ENCODE results near the gene GNAQ.
"Not testable (repeated sequence)": the region's sequence is repeated elsewhere in the genome, so short reads cannot be mapped to it uniquely, and the experiment has no call there.

GNAQ gene

DNA sequence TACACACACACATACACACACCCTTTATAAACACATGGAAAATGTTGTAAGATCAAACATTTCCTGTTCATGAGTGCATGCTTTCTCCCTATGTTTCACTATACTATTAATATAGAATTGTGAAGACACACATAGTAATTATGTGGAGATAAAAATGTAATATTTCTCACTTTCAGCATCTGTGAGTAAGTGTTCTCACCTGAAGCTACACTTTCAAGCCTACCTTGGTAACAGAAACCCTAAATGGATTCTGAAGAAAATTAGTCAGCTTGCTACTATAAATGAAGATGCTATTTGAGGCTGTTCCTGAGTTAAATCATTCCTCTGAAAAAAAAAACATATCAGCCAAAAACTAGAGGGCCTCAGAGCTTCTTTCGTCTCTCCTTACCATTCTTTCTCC lies 302.4 kb downstream of the GNAQ start:
- no peak overlapping the region for H3K4me3 ChIP-seq
- H3K36me3 ChIP-seq (replicated peaks), result peaks cover 4% of the 10 kb centered on the region; the same call in 1 of the 2 replicates
- no peak for DNase-seq (ENCODE audit: low spot score in 2 of 2)
- H3K9me3 ChIP-seq, result no peaks in the 10 kb centered on the region
- in situ Hi-C loops (cut with MboI; ENCODE audit: low sequenced_read_pairs), result no loop called here
- H3K4me1 ChIP-seq, result peaks cover 5% of the 10 kb centered on the region
- no peaks in the 10 kb centered on the region for H3K27me3 ChIP-seq (ENCODE audit: low read depth)

DNA sequence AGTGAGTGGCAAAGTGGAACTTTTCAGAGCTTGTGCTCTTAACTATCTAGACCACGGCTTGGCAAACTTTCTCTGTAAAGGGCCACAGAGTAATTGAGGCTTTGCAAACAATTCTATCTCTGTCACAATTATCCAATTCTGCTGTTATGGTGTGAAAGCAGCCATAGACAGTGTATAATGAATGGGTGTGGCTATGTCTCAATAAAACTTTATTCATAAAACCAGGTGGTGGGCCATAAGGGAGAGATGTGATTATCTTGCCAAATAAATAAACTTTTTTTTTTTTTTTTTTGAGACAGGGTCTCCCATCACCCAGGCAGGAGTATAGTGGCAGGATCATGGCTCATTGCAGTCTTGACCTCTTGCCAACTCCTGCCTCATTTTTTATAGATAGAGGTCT lies 304.8 kb downstream of the GNAQ start:
- H3K4me3 ChIP-seq, result no peak overlapping the region
- peaks cover 4% of the 10 kb centered on the region; the same call in 1 of the 2 replicates for H3K36me3 ChIP-seq (replicated peaks)
- in situ Hi-C loops (cut with MboI; ENCODE audit: low sequenced_read_pairs), result no loop called here
- H3K9me3 ChIP-seq, result no peaks in the 10 kb centered on the region
- H3K27me3 ChIP-seq (ENCODE audit: low read depth), result no peaks in the 10 kb centered on the region
- peaks cover 5% of the 10 kb centered on the region for H3K4me1 ChIP-seq
- no peak for DNase-seq (ENCODE audit: low spot score in 2 of 2)

DNA sequence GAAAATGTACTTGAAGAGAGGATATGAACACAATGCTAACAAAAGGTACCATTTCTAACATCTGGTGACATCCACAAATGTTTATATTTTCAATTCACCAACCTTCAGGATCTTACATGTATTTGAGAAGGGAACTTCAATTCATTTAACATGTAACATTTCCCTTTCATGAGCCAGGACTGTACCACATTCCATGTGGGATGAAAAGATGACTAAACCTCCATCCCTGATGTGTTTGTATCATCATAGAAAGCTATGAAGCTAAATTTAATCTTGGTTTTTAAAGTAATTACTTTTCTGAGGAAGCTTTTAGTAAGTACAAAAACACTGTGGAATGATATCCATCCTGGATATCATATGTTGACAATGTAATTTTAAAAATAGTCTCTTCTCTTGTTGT lies 305.3 kb downstream of the GNAQ start:
- peaks cover 4% of the 10 kb centered on the region; the same call in 1 of the 2 replicates for H3K36me3 ChIP-seq (replicated peaks)
- no peaks in the 10 kb centered on the region for H3K9me3 ChIP-seq
- no peaks in the 10 kb centered on the region for H3K27me3 ChIP-seq (ENCODE audit: low read depth)
- in situ Hi-C loops (cut with MboI; ENCODE audit: low sequenced_read_pairs), result no loop called here
- peaks cover 8% of the 10 kb centered on the region for H3K4me1 ChIP-seq
- DNase-seq (ENCODE audit: low spot score in 2 of 2), result no peak
- H3K4me3 ChIP-seq, result no peak overlapping the region

DNA sequence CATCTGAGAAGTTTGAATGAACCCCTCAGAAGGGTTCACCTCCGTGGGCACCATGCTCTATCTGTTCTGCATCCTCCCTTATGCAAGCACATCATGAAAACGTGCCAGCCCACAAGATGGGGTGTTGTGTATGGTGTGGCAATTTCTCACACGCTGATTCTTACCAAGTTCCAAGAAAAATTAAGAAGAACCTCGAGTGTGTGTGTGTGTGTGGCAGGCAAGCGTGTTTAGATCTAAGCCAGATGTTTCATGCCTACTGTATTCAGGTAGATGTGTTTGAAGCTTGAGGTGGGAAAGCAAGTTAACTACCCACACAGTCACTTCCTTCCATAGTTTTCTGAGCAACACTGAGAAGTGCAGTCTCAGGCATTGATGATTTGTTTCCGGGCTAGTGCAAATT lies 305.8 kb downstream of the GNAQ start:
- in situ Hi-C loops (cut with MboI; ENCODE audit: low sequenced_read_pairs), result no loop called here
- Histone ChIP-seq H3K27me3 (ENCODE audit: low read depth) (no peaks in the 10 kb centered on the region), H3K36me3 (replicated peaks) (peaks cover 4% of the 10 kb centered on the region; the same call in 1 of the 2 replicates), H3K4me1 (peaks cover 10% of the 10 kb centered on the region), H3K4me3 (no peak overlapping the region), H3K9me3 (no peaks in the 10 kb centered on the region)
- no peak for DNase-seq (ENCODE audit: low spot score in 2 of 2)

DNA sequence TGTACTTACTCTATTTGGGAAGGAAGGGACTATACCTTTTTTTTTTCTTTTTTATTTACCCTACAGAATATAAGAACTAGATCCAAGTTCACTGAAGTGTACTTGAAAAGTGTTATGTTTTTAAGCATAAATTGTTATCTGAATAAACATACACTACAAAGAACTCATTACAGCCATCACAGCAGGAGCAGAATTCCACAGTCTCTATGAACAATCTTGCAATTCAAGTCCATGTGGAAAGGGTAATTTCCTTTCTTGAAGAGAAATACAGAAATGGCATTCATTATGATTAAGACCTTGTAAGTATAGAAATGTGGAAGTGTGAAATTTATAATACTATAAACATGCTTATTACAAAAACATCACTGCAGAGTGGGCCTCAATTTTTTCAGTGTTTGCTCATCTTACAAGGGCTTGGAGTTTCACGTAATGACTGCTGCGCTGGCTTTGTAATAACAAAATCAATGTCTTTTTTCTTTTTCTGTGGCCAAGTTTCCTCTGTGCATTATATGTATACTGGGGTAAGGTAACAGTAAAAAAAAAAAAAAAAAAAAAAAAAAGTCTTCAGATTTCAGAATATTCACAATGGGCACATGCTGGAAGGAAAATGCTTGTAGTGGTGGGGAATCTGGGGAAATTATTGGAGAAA lies 306.4 kb downstream of the GNAQ start:
- peaks cover 4% of the 10 kb centered on the region; the same call in 1 of the 2 replicates for H3K36me3 ChIP-seq (replicated peaks)
- in situ Hi-C loops (cut with MboI; ENCODE audit: low sequenced_read_pairs), result no loop called here
- no peaks in the 10 kb centered on the region for H3K9me3 ChIP-seq
- H3K4me1 ChIP-seq, result peaks cover 16% of the 10 kb centered on the region
- no peak overlapping the region for H3K4me3 ChIP-seq
- no peak for DNase-seq (ENCODE audit: low spot score in 2 of 2)
- no peaks in the 10 kb centered on the region for H3K27me3 ChIP-seq (ENCODE audit: low read depth)

DNA sequence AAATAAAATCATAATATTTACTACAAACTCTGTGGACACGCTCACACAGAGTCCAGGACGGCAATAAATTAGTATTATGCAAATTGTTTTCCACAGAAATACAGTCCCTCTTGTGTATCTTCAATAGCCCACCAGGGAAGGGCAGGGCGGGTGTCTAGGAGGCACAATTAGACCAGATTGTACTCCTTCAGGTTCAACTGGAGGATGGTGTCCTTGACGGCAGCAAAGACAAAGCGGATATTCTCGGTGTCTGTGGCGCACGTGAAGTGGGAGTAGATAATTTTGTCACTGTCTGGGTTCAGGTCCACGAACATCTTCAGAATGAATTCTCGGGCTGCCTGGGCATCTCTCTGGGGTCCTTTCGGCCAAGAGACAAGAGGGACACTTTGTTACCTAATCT lies 310.5 kb downstream of the GNAQ start:
- H3K27me3 ChIP-seq (ENCODE audit: low read depth); H3K36me3 ChIP-seq (replicated peaks); H3K9me3 ChIP-seq; H3K4me3 ChIP-seq; in situ Hi-C loops (cut with MboI; ENCODE audit: low sequenced_read_pairs): not testable (repeated sequence)
- peaks cover 35% of the 10 kb centered on the region for H3K4me1 ChIP-seq
- DNase-seq (ENCODE audit: low spot score in 2 of 2), result peak in 1 of 2 experiments; percentile 46

DNA sequence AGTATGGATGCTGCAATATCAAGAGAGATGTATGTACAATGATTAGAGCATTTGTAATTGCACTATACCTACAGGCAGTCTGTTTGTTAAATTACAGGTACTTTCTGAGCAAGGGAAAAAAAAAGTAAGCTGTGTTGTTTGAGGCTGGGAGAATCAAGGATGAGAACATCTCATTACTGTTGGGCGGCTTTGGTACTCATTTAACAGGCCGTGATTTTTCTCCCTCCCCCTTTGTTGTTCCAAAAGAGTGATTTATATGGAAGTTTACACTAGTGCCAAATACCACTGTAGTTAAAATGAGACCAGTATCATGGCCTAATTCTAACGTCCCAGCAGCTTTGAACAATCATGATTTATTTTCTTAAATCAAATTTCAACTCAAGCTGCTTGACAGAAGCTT lies 312.3 kb downstream of the GNAQ start:
- no peak for DNase-seq (ENCODE audit: low spot score in 2 of 2)
- peaks cover 35% of the 10 kb centered on the region for H3K4me1 ChIP-seq
- H3K4me3 ChIP-seq, result no peak overlapping the region
- H3K36me3 ChIP-seq (replicated peaks), result 0 out of 2 replicates have a peak, but pooled peaks cover 2% of the 10 kb centered on the region
- in situ Hi-C loops (cut with MboI; ENCODE audit: low sequenced_read_pairs), result no loop called here
- H3K9me3 ChIP-seq, result no peaks in the 10 kb centered on the region
- no peaks in the 10 kb centered on the region for H3K27me3 ChIP-seq (ENCODE audit: low read depth)

DNA sequence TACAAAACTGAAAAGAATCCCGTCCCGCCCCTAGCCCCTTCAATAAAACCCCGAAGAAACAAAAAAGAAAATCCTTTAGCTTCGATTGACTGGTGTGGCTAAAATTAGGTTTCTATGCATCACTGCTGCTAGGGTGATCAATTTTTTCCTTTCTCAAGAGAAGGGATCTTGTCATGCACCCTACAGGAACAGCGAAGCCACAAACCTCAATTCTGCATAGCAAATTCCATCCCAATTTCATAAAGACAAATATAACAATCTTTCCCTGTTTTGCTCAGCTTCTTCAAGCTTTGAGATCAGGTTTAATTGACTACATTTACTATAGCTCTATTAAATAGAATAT lies 313.3 kb downstream of the GNAQ start:
- H3K36me3 ChIP-seq (replicated peaks); in situ Hi-C loops (cut with MboI; ENCODE audit: low sequenced_read_pairs); H3K27me3 ChIP-seq (ENCODE audit: low read depth); H3K4me3 ChIP-seq; DNase-seq (ENCODE audit: low spot score in 2 of 2); H3K9me3 ChIP-seq: not testable (repeated sequence)
- peaks cover 35% of the 10 kb centered on the region for H3K4me1 ChIP-seq

DNA sequence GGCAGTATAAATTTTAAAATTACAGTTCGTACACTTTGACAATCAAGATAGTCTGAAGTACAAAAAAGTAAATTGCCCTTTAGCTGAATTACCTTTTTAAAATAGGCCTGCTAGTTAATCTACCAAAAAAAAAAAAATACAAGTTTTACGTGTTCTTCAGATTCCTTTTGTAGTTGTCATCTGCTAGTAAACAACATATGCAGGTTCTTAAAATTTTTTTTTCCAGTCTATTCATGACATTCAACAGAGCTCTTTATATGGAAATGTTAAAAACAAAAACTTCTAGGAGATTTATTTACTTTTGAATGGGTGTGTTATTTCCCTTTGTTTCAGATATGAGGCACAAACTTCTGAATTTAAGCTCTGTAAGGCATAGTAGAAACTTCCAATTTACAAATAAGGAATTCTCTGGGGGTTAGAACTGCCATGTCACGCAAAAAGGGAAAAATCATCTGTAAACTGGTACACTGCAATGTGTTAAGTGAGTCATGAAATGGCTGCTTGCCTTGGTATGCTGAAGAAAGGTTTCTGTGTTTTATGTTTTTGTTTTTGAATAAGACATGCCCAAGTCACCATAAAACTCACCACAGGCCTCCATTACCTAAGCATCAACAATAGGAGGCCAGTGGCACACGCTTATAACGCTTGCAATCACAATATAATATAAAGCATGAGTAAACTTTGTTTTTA lies 313.9 kb downstream of the GNAQ start:
- H3K36me3 ChIP-seq (replicated peaks); H3K9me3 ChIP-seq; H3K4me3 ChIP-seq; in situ Hi-C loops (cut with MboI; ENCODE audit: low sequenced_read_pairs); H3K27me3 ChIP-seq (ENCODE audit: low read depth): not testable (repeated sequence)
- H3K4me1 ChIP-seq, result peaks cover 35% of the 10 kb centered on the region
- DNase-seq (ENCODE audit: low spot score in 2 of 2), result peak; percentile 51 to 73

DNA sequence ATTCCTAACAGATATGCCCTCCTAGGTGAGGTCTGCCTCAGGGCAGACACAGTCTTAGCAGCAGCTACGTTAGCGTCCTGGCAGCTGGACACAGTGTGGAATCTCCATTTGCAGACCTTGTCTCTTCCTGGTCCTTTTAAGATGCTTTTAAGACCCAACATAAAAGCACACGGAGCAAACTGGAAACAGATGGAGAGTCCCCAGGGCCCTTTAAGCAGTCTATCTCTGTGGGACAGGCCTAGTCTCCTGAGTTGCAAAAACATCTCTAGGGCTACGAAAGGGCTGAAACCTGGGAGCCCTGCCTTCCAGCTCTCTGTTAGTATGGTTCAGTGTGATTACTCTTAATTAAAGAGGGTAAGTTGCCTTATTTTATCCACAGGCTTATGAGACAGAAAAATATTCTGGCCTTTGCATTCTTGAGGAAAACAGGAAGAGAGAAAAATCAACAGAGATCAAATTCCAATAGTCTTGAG lies 317.5 kb downstream of the GNAQ start:
- in situ Hi-C loops (cut with MboI; ENCODE audit: low sequenced_read_pairs), result no loop called here
- no peaks in the 10 kb centered on the region for H3K9me3 ChIP-seq
- H3K36me3 ChIP-seq (replicated peaks), result 0 out of 2 replicates have a peak, but pooled peaks cover 2% of the 10 kb centered on the region
- no peak for DNase-seq (ENCODE audit: low spot score in 2 of 2)
- H3K4me3 ChIP-seq, result no peak overlapping the region
- H3K4me1 ChIP-seq, result peaks cover 17% of the 10 kb centered on the region
- H3K27me3 ChIP-seq (ENCODE audit: low read depth), result no peaks in the 10 kb centered on the region

DNA sequence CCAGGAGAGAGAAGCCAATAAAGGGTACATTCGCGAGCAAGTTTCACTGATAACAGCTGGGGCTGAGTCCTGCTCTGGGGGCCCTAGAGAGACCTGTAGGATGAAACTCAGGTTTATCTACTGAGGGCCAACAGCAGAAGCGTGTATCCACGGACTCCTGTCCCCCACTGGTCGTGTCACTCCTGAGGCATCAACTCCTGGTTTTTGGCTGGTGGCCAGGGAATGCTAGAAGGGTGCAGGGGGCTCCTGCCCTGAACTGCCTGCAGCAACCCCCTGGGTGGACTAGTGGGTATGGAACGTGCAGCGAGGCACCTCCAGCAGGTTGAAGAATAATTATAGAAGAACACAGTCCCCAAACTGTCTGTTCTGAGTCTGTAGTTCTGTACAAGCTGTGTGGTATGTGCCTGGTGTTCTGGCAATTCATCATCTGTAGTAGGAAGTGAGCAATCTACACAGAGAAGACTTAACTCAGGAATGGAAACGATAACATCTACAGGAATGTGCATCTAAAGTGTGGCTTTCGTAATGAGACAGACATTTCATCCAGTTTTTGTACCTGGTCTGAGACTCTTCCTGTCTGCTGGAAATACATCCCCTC lies 319.0 kb downstream of the GNAQ start:
- no peak for DNase-seq (ENCODE audit: low spot score in 2 of 2)
- H3K36me3 ChIP-seq (replicated peaks), result 0 out of 2 replicates have a peak, but pooled peaks cover 2% of the 10 kb centered on the region
- no peak overlapping the region for H3K4me3 ChIP-seq
- peaks cover 8% of the 10 kb centered on the region for H3K4me1 ChIP-seq
- in situ Hi-C loops (cut with MboI; ENCODE audit: low sequenced_read_pairs), result no loop called here
- H3K9me3 ChIP-seq, result no peaks in the 10 kb centered on the region
- H3K27me3 ChIP-seq (ENCODE audit: low read depth), result no peaks in the 10 kb centered on the region

DNA sequence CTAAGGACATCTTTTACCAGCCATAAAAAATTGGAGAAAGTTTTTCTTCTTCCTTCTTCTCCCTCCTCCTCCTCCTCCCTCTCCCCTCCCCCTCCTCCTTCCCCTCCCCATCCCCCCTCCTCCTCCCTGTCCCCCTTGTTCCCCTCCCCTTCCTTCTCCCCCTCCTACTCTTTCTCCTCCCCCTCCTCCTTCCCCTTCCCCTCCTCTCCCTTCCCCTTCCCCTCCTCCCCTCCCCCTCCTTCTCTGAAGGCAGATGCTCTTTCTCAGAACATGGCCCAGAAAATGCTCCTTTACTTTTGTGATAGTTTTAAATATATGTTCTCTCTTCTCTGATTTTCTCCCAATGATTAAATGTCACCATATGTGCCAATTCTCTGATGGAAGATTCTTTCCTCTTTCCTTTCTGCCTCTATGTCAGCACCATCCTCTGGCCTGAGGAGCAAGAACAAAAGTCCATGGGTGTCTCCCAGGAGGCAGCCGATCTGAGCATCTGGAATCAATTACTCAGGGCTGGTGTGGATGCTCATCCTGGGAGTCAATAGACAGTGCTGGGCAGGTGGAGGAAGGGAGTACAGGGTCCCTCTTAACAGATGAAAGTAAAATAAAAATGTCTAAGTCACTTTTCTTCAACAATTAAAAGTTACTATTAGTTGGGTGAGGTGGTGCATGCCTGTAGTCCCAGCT lies 320.5 kb downstream of the GNAQ start:
- Histone ChIP-seq H3K4me3 (no peak overlapping the region), H3K9me3 (no peaks in the 10 kb centered on the region), H3K27me3 (ENCODE audit: low read depth) (no peaks in the 10 kb centered on the region), H3K36me3 (replicated peaks) (no peaks in the 10 kb centered on the region), H3K4me1 (no peaks in the 10 kb centered on the region)
- in situ Hi-C loops (cut with MboI; ENCODE audit: low sequenced_read_pairs), result no loop called here
- DNase-seq (ENCODE audit: low spot score in 2 of 2), result no peak

DNA sequence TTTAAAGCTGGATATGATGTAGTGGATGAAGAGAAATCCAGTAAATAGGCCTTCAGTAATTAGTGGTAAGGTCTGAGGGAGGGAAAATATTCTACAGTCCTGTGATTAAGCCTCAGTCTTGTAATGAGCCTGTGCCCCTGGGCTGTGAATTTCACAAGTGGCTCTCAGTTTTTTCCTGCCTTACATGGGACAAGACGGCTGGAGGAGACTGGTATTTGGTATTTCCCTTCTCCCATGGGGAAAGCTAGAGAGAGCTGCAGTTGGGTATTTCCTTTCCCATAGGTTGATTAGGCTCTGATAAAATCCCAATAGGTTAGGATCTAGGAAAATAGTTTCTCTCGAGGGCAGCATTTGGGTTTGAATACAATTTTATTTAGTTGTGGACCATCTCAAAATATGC lies 321.3 kb downstream of the GNAQ start:
- in situ Hi-C loops (cut with MboI; ENCODE audit: low sequenced_read_pairs), result no loop called here
- no peak for DNase-seq (ENCODE audit: low spot score in 2 of 2)
- Histone ChIP-seq H3K4me1 (no peaks in the 10 kb centered on the region), H3K36me3 (replicated peaks) (no peaks in the 10 kb centered on the region), H3K4me3 (no peak overlapping the region), H3K27me3 (ENCODE audit: low read depth) (no peaks in the 10 kb centered on the region), H3K9me3 (no peaks in the 10 kb centered on the region)

Data from HAP-1 (cell line).